GM10248 (cell line): ENCODE measurements around the gene ACKR3.

Experiments used
- CTCF ChIA-PET: fragments of 300-600 bp; sonication (Branson Sonifier 250); formaldehyde crosslinking; extraction: SDS; loops from one replicate; lab custom pipeline; 2021; ENCODE audit warnings: antibody characterized with exemption; lab: Yijun Ruan, JAX
- POLR2A ChIA-PET: fragments of 350-650 bp; sonication (Branson Sonifier 250); formaldehyde crosslinking; extraction: SDS; loops from one replicate; lab custom pipeline; 2020; ENCODE audit warnings: antibody characterized with exemption; lab: Yijun Ruan, JAX
- DNase-seq: peaks from one replicate; pipeline ENCODE4 v3.0.0; 2012; ENCODE audit errors: extremely low spot score
- CTCF ChIP-seq: IDR thresholded peaks from 2 replicates; pipeline ENCODE4 v1.5.1; 2012; ENCODE audit warnings: mild to moderate bottlenecking, low read depth; ENCODE audit errors: extremely low read depth, missing control alignments, control extremely low read depth

ACKR3 gene

GRCh38 chr2:236573066-236573929, 3.7 kb downstream of the ACKR3 start:
- no peak for DNase-seq
- POLR2A ChIA-PET = no interaction called here
- CTCF ChIA-PET = interaction anchor here (0.8 to 2.9 kb wide), 4 partner anchors 17 to 61 kb away, joined by 3 to 12 read pairs (median 4); no protein-coding TSS in a partner anchor
- no peak for TF ChIP-seq CTCF

- DNase-seq = no peak
- ChIA-PET POLR2A (no interaction called here), CTCF (interaction anchor here (2.9 kb wide), 1 partner anchor 61 kb away, joined by 12 read pairs; no protein-coding TSS in a partner anchor)
- no peak for TF ChIP-seq CTCF
Measured at GRCh38 chr2:236574000-236574399, 4.4 kb downstream of the ACKR3 start.

DNA sequence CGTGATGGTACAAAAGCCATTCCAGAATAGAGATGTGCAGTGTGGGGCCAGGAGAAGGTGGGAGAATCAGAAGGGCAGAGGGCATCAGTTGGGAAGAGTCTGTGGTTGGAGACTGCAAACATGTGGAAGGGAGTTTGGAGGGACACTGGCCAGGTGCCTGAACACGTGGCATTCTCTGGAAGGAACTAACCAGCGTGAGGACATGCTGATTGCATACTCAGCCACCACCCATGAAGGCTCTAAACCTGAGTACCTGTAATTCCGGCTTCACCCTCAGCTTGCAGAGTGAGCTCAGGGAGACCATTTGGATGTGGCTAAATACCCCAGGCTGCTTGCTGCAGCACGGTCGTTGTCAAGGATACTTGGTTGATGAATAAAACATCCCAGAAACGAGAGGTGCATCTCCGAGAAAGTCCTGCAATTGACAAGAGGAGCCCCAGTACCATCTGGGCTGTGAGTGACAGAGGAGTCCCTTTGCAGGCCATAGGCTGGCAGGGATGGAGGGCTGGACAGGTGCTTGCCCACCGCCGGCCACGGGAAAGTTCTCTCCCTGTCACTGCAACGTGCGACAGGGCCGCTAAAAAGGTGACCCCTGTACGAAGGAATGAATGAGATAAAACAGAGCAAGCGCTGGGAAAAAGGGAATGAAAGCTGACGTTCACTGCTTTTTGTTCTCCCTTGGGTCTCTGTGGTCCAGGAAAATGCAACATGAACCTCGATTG, 5.0 kb downstream of the ACKR3 start:
- CTCF ChIA-PET = interaction anchor here (2.9 kb wide), 1 partner anchor 62 kb away, joined by 12 read pairs; no protein-coding TSS in a partner anchor

DNA sequence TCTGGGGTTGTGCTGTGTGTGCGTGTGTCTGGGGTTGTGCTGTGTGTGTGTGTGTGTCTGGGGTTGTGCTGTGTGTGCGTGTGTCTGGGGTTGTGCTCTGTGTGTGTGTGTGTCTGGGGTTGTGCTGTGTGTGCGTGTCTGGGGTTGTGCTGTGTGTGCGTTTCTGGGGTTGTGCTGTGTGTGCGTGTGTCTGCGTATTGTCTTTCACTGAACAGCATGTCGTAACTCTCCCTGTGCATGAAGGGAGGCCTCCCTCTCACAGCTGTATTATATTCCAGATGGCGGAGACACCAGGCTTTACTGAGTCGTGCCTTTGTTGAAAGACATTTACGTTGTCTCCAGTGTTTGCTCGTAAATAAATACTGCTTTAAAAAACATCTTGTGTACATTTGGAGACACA, 5.9 kb downstream of the ACKR3 start:
- TF ChIP-seq CTCF = no peak
- no peak for DNase-seq
- CTCF ChIA-PET = no interaction called here
- POLR2A ChIA-PET = no interaction called here

More for the DNA sequence above, 5.0 kb downstream of the ACKR3 start:
- no peak for DNase-seq
- POLR2A ChIA-PET = no interaction called here
- TF ChIP-seq CTCF = no peak

GRCh38 chr2:236576087-236576486, 6.5 kb downstream of the ACKR3 start:
- ChIA-PET CTCF (interaction anchor here (2.0 kb wide), 1 partner anchor 63 kb away, joined by 13 read pairs; no protein-coding TSS in a partner anchor), POLR2A (no interaction called here)
- TF ChIP-seq CTCF = no peak
- no peak for DNase-seq

DNA sequence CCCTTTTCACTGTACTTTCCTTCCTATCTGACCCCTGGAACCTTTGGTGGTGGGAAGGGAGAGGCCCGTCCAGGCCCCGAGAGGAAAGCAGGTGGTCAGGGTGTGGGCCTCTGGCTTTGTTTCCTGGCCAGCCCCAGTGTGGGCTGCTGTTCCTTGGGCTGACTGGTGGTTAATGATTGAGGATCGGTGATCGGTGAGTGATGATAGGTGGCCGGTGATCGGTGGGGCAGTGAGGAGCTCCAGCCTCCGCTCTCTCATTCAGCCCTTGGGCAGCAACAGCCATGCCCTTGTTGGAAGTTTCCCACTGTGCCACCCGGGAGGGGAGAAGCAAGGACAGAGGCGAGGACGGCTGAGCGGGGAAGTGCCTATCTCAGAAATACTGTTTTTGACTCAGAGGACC, 7.3 kb downstream of the ACKR3 start:
- CTCF ChIA-PET = interaction anchor here (2.0 kb wide), 1 partner anchor 64 kb away, joined by 13 read pairs; no protein-coding TSS in a partner anchor
- POLR2A ChIA-PET = no interaction called here
- DNase-seq = no peak
- no peak for TF ChIP-seq CTCF
